Neural progenitor cell (in vitro differentiated cells): Measurements from ENCODE around the gene GSDMA. TPM values are rescaled to one million over a fixed set of nuclear protein-coding genes. Genes with fewer than 3 reads are reported as not detected.

Experiments
- DNase-seq: peaks from one replicate; pipeline ENCODE4 v3.0.0-alpha.2; 2016; ENCODE audit warnings: low spot score
- H2AFZ ChIP-seq: fragments of 200-600 bp; sonication (generic); replicated peaks from 2 replicates; pipeline ENCODE4 v1.6.1; 2016; ENCODE audit warnings: antibody characterized with exemption
- H3F3A ChIP-seq: fragments of 200-600 bp; sonication (generic); 2 replicates; pipeline ENCODE4 v1.6.1; 2016; ENCODE audit warnings: antibody characterized with exemption, low read depth
- H3K27ac ChIP-seq: fragments of 200-600 bp; sonication (generic); 2 replicates; pipeline ENCODE4 v1.5.1; 2016; ENCODE audit warnings: mild to moderate bottlenecking
- H3K27me3 ChIP-seq: fragments of 200-600 bp; sonication (generic); 2 replicates; pipeline ENCODE4 v1.6.1; 2016; ENCODE audit warnings: mild to moderate bottlenecking, moderate library complexity
- H3K36me3 ChIP-seq: fragments of 200-600 bp; sonication (generic); 2 replicates; pipeline ENCODE4 v1.5.1; 2016
- H3K4me1 ChIP-seq: fragments of 200-600 bp; sonication (generic); 2 replicates; pipeline ENCODE4 v1.6.1; 2016; ENCODE audit warnings: mixed run types
- H3K4me2 ChIP-seq: fragments of 200-600 bp; sonication (generic); 2 replicates; pipeline ENCODE4 v1.6.1; 2016
- H3K4me3 ChIP-seq: fragments of 200-600 bp; sonication (generic); 2 replicates; pipeline ENCODE4 v1.5.1; 2016
- H3K79me2 ChIP-seq: fragments of 200-600 bp; sonication (generic); 2 replicates; pipeline ENCODE4 v1.6.1; 2016; ENCODE audit warnings: low read depth
- H3K9ac ChIP-seq: fragments of 200-600 bp; sonication (generic); 2 replicates; pipeline ENCODE4 v1.6.1; 2016
- H3K9me3 ChIP-seq: fragments of 200-600 bp; sonication (generic); 2 replicates; pipeline ENCODE4 v1.5.1; 2016; ENCODE audit warnings: low read depth
- H4K20me1 ChIP-seq: fragments of 200-600 bp; sonication (generic); 2 replicates; pipeline ENCODE4 v1.6.1; 2016; ENCODE audit warnings: low read depth
- H3K27ac Mint-ChIP-seq: 3 replicates; pipeline ENCODE4 v1.8.0; 2021; ENCODE audit warnings: mixed read lengths
- H3K27me3 Mint-ChIP-seq: 2 replicates; pipeline ENCODE4 v1.8.0; 2022; ENCODE audit warnings: low read depth, mild to moderate bottlenecking, inconsistent platforms, moderate library complexity, mixed read lengths; ENCODE audit not compliant: insufficient read depth
- H3K36me3 Mint-ChIP-seq: 3 replicates; pipeline ENCODE4 v1.8.0; 2021; ENCODE audit warnings: mixed read lengths
- H3K4me1 Mint-ChIP-seq: 3 replicates; pipeline ENCODE4 v1.8.0; 2021; ENCODE audit warnings: mixed read lengths
- H3K4me3 Mint-ChIP-seq: 3 replicates; pipeline ENCODE4 v1.8.0; 2021; ENCODE audit warnings: mild to moderate bottlenecking, moderate library complexity, mixed read lengths
- H3K9me3 Mint-ChIP-seq: 3 replicates; pipeline ENCODE4 v1.8.0; 2020; ENCODE audit warnings: mixed read lengths
- CTCF ChIP-seq: fragments of 200-600 bp; sonication (generic); IDR thresholded peaks from 2 replicates; pipeline ENCODE4 v1.5.1; 2017; ENCODE audit warnings: antibody characterized with exemption, mild to moderate bottlenecking
- EZH2 ChIP-seq: fragments of 200-600 bp; sonication (generic); IDR thresholded peaks from 2 replicates; pipeline ENCODE4 v1.6.1; 2017; ENCODE audit warnings: antibody characterized with exemption, mild to moderate bottlenecking, moderate library complexity
- EZH2phosphoT487 ChIP-seq: fragments of 200-600 bp; sonication (generic); IDR thresholded peaks from 2 replicates; pipeline ENCODE4 v1.6.1; 2017; ENCODE audit warnings: antibody characterized with exemption
- total RNA-seq: library from RNA; depleted of rRNA; stranded (reverse); fragments of >200 nt; gene quantifications from 2 replicates; pipeline ENCODE4 v1.2.3, GENCODE V29; 2015; ENCODE audit warnings: low replicate concordance

The GSDMA gene
- total RNA-seq, 1 donor from 2014 or later, result not detected

- Histone ChIP-seq H3K36me3 (no peaks in the 10 kb centered on the region), H3K4me3 (no peak overlapping the region), H3K4me1 (peaks cover 30% of the 10 kb centered on the region), H3K79me2 (peaks cover 26% of the 10 kb centered on the region), H3K9ac (no peak overlapping the region), H4K20me1 (peaks cover 29% of the 10 kb centered on the region), H3F3A (peaks cover 8% of the 10 kb centered on the region), H3K27ac (no peak overlapping the region), H3K9me3 (no peaks in the 10 kb centered on the region), H2AFZ (no peak overlapping the region), H3K27me3 (no peaks in the 10 kb centered on the region), H3K4me2 (peak overlapping the region; percentile 27)
- peak; percentile 51 for DNase-seq
- peaks cover 5% of the 10 kb centered on the region for H3K27me3 Mint-ChIP-seq
- TF ChIP-seq EZH2phosphoT487, result no peak
- TF ChIP-seq CTCF, result peak; percentile 30
- H3K36me3 Mint-ChIP-seq, result peaks cover 11% of the 10 kb centered on the region
- peaks cover 30% of the 10 kb centered on the region for H3K4me1 Mint-ChIP-seq
- no peak overlapping the region for H3K27ac Mint-ChIP-seq
- peak overlapping the region; percentile 64 for H3K4me3 Mint-ChIP-seq
- H3K9me3 Mint-ChIP-seq, result no peaks in the 10 kb centered on the region
Measured at GRCh38 chr17:39923836-39924690, 38.7 kb upstream of the GSDMA start.

- TF ChIP-seq CTCF, result no peak
- no peak for TF ChIP-seq EZH2phosphoT487
- TF ChIP-seq EZH2, result no peak
- Mint-ChIP-seq H3K27me3 (peaks cover 5% of the 10 kb centered on the region), H3K36me3 (peaks cover 9% of the 10 kb centered on the region), H3K4me1 (peaks cover 30% of the 10 kb centered on the region), H3K4me3 (peak overlapping the region; percentile 64), H3K27ac (no peak overlapping the region), H3K9me3 (no peaks in the 10 kb centered on the region)
- H3F3A ChIP-seq, result peaks cover 8% of the 10 kb centered on the region
- no peaks in the 10 kb centered on the region for H3K27me3 ChIP-seq
- no peaks in the 10 kb centered on the region for H3K36me3 ChIP-seq
- peaks cover 30% of the 10 kb centered on the region for H3K4me1 ChIP-seq
- no peak overlapping the region for H3K9ac ChIP-seq
- H3K9me3 ChIP-seq, result no peaks in the 10 kb centered on the region
- no peak overlapping the region for H3K4me3 ChIP-seq
- H2AFZ ChIP-seq, result no peak overlapping the region
- H4K20me1 ChIP-seq, result peaks cover 29% of the 10 kb centered on the region
- H3K27ac ChIP-seq, result no peak overlapping the region
- peaks cover 26% of the 10 kb centered on the region for H3K79me2 ChIP-seq
- H3K4me2 ChIP-seq, result peak overlapping the region; percentile 27
- no peak for DNase-seq
Measured at GRCh38 chr17:39924691-39925055, 38.1 kb upstream of the GSDMA start.

DNA sequence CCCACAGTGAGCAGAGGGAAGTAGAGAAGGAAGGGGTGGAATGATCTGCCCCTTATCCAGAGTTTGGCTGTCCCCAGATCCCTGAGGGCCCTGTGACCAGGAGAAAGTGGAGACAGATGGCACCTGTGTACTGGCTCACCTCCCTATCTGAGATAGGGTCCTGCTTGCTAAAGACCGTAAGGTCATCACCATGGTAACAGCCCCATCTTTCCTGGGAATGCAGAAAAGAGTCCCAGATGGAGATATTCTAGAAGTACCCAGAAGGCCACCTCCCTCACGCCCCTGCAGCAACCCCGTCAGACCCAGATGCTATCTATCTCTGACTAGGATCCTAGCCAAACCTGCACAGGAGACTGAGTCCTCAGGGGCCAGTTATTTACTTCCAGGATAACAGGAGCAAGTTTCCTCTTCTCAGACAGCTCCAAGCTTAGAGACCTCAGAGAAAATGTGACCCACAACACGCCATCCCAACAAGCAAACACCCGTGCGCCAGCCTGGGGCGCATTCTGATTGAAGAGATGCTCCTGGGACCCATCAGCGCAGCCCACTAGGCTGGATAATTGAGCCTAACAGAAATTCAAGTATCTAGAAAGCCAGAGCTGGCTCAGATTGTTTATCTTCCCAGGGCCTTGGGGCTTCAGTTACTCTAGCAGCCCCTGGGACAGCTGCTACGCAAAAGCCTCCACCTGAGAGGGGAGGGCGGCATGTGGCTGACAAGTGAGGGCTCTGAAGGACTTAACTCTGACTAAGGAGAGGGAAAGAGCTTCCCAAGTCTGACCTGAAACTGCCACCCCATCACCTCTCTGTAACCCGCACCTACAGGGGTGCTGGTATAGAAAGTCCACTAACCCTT is 37.3 kb upstream of the GSDMA start:
- Histone ChIP-seq H3K27me3 (no peaks in the 10 kb centered on the region), H3K27ac (no peak overlapping the region), H3K79me2 (peaks cover 26% of the 10 kb centered on the region), H4K20me1 (peaks cover 29% of the 10 kb centered on the region), H3K36me3 (no peaks in the 10 kb centered on the region), H3K9ac (no peak overlapping the region), H3K9me3 (no peaks in the 10 kb centered on the region), H2AFZ (no peak overlapping the region), H3K4me3 (no peak overlapping the region), H3K4me1 (peaks cover 30% of the 10 kb centered on the region), H3K4me2 (peak overlapping the region; percentile 87), H3F3A (peaks cover 8% of the 10 kb centered on the region)
- TF ChIP-seq EZH2 (no peak), CTCF (no peak), EZH2phosphoT487 (no peak)
- Mint-ChIP-seq H3K4me1 (peaks cover 30% of the 10 kb centered on the region), H3K27ac (peak overlapping the region; percentile 33), H3K9me3 (no peaks in the 10 kb centered on the region), H3K36me3 (peaks cover 9% of the 10 kb centered on the region), H3K27me3 (peaks cover 5% of the 10 kb centered on the region), H3K4me3 (peak overlapping the region; percentile 94)
- no peak for DNase-seq
